GM12878 (cell line): ENCODE measurements around the gene PUS3. TPM values are rescaled to one million over a fixed set of nuclear protein-coding genes. Genes with fewer than 3 reads are reported as not detected.

ENCODE experiments used
- ATAC-seq: fragments of 200-7000 bp; cut with Tn5 transposase; 3 replicates; pipeline ENCODE4 v1.9.1; 2020; ENCODE audit warnings: mild to moderate bottlenecking, moderate library complexity
- BruUV-seq: library from RNA; stranded (reverse); fragments of 400-500 nt; replicated peaks from 2 replicates; lab custom pipeline; 2021; lab: Mats Ljungman, UMichigan
- CTCF ChIA-PET: fragments of 300-600 bp; sonication (Branson Sonifier 250); formaldehyde crosslinking; extraction: SDS; loops from one replicate; lab custom pipeline; 2021; ENCODE audit warnings: inconsistent platforms; lab: Yijun Ruan, JAX
- POLR2A ChIA-PET: fragments of 350-600 bp; formaldehyde crosslinking; extraction: SDS; loops from one replicate; lab custom pipeline; 2021; ENCODE audit warnings: inconsistent platforms; lab: Charles Lee
- RAD21 ChIA-PET: fragments of 300-600 bp; sonication (Branson Sonifier 250); formaldehyde crosslinking; loops from one replicate; lab custom pipeline; 2023; ENCODE audit warnings: antibody characterized with exemption; ENCODE audit not compliant: unreplicated experiment; lab: Charles Lee
- SMC1A ChIA-PET: fragments of 300-600 bp; sonication (Branson Sonifier 250); formaldehyde crosslinking; loops from one replicate; lab custom pipeline; 2023; ENCODE audit not compliant: unreplicated experiment, uncharacterized antibody; lab: Charles Lee
- DNase-seq: peaks from one replicate; pipeline ENCODE4 v3.0.0-alpha.2; 2011; ENCODE audit warnings: low read depth, low spot score
- FAIRE-seq: peaks from 3 replicates; lab custom pipeline; 2011; peaks lifted over from hg19 to GRCh38; lab: Jason Lieb, UNC
- H2AFZ ChIP-seq: 2 replicates; pipeline ENCODE4 v1.6.0; 2011; ENCODE audit warnings: low read depth, low read length, control low read depth; ENCODE audit not compliant: control insufficient read depth
- H3K27ac ChIP-seq: 2 replicates; pipeline ENCODE4 v1.5.1; 2011; ENCODE audit warnings: control low read depth; ENCODE audit not compliant: control insufficient read depth, insufficient read depth
- H3K27me3 ChIP-seq, 2 experiments: replicated peaks in 1 of 2; 2 replicates each; pipeline versions ENCODE4 v1.6.0 to v1.6.1; 2011; ENCODE audit warnings: low read length in 1 of 2; ENCODE audit not compliant: control insufficient read depth in 2 of 2, insufficient read depth in 2 of 2
- H3K36me3 ChIP-seq, 2 experiments: 2 replicates each; pipeline ENCODE4 v1.5.1; 2011; ENCODE audit warnings: low read length in 1 of 2; ENCODE audit not compliant: control insufficient read depth in 2 of 2, insufficient read depth in 2 of 2
- H3K4me1 ChIP-seq: 2 replicates; pipeline ENCODE4 v1.6.1; 2011; ENCODE audit warnings: mild to moderate bottlenecking, low read length, moderate library complexity, mixed read lengths; ENCODE audit not compliant: control insufficient read depth, insufficient read depth
- H3K4me2 ChIP-seq: 2 replicates; pipeline ENCODE4 v1.6.0; 2011; ENCODE audit warnings: control low read depth; ENCODE audit not compliant: control insufficient read depth, insufficient read depth
- H3K4me3 ChIP-seq: fragments of 200-600 bp; sonication (generic); 2 replicates; pipeline ENCODE4 v1.5.1; 2016
- H3K79me2 ChIP-seq: 2 replicates; pipeline ENCODE4 v1.6.0; 2011; ENCODE audit warnings: low read length; ENCODE audit not compliant: control insufficient read depth, insufficient read depth
- H3K9ac ChIP-seq: 2 replicates; pipeline ENCODE4 v1.8.0; 2011; ENCODE audit warnings: low read length, control low read depth, mixed read lengths; ENCODE audit not compliant: control insufficient read depth, insufficient read depth
- H3K9me3 ChIP-seq: replicated peaks from 3 replicates; pipeline ENCODE4 v1.5.1; 2011; ENCODE audit warnings: mild to moderate bottlenecking, low read length; ENCODE audit not compliant: control insufficient read depth, insufficient read depth
- H4K20me1 ChIP-seq: 2 replicates; pipeline ENCODE4 v1.6.0; 2011; ENCODE audit not compliant: control insufficient read depth, insufficient read depth
- ASH2L ChIP-seq: fragments of 300-600, 200-600 bp; sonication (generic); IDR thresholded peaks from 2 replicates; pipeline ENCODE4 v1.6.1; 2017; ENCODE audit warnings: low read depth, mild to moderate bottlenecking, borderline replicate concordance
- ATF7 ChIP-seq: fragments of 450-650 bp; IDR thresholded peaks from 2 replicates; pipeline ENCODE4 v1.6.1; 2016; ENCODE audit warnings: low read depth, mild to moderate bottlenecking
- CBX5 ChIP-seq: sonication (generic); IDR thresholded peaks from 2 replicates; pipeline ENCODE4 v1.6.1; 2016; ENCODE audit warnings: low read depth, moderate library complexity, mild to moderate bottlenecking, inconsistent platforms
- HDAC6 ChIP-seq: fragments of 200-600 bp; sonication (generic); IDR thresholded peaks from one replicate; pipeline ENCODE4 v1.8.0; 2017; ENCODE audit warnings: antibody characterized with exemption; ENCODE audit not compliant: unreplicated experiment
- IRF4 ChIP-seq: IDR thresholded peaks from 2 replicates; pipeline ENCODE4 v1.6.1; 2011; ENCODE audit warnings: low read depth, low read length
- MTA2 ChIP-seq: fragments of 450-650 bp; IDR thresholded peaks from 2 replicates; pipeline ENCODE4 v1.6.1; 2016; ENCODE audit warnings: low read depth, mild to moderate bottlenecking, moderate library complexity
- MYB ChIP-seq: fragments of 150-350 bp; IDR thresholded peaks from 2 replicates; pipeline ENCODE4 v1.6.1; 2014; ENCODE audit warnings: mild to moderate bottlenecking, low read depth, low read length, borderline replicate concordance
- SIN3A ChIP-seq: IDR thresholded peaks from 2 replicates; pipeline ENCODE4 v1.6.1; 2012; ENCODE audit warnings: low read depth, low read length, improper control_type of control experiment
- SREBF1 ChIP-seq: IDR thresholded peaks from 2 replicates; pipeline ENCODE4 v1.6.1; 2012; ENCODE audit warnings: mild to moderate bottlenecking, low read length
- WGBS: methylation state at CpG from one replicate; pipeline ENCODE4 v1.1.6; 2016; ENCODE audit warnings: low lambda C conversion rate; ENCODE audit not compliant: insufficient replicate concordance, insufficient coverage; ENCODE audit errors: missing lambda C conversion rate; 5-methylcytosine and 5-hydroxymethylcytosine counted together
- in situ Hi-C: fragments of 300-500 bp; cut with MboI; formaldehyde crosslinking; loops from 9 replicates; pipeline ENCODE4 v1.14.3; 2018; ENCODE audit warnings: mixed read lengths
- intact Hi-C: fragments of 100-400 bp; cut with micrococcal nuclease; formaldehyde crosslinking; loops from one replicate; pipeline ENCODE4 v1.14.2; 2022; ENCODE audit not compliant: unreplicated experiment
- polyA plus RNA-seq, 11 experiments: library from polyadenylated mRNA; depleted of rRNA in 4 of 11; unstranded in 6 of 11; stranded (reverse) in 5 of 11; fragments of >200 nt; fragmentation: Nextera tagmentation in 4 of 11; fragmentation: Illumina TruSeq in 1 of 11; extraction: Ambion mirVana in 4 of 11; extraction: Trizol in 1 of 11; gene quantifications; 1 replicate in 1 of 11; 2 replicates in 10 of 11; pipeline versions ENCODE4 v1.2.1 to v1.2.3, GENCODE V29; 2011 to 2016; ENCODE audit warnings: inconsistent platforms in 2 of 11, missing spikeins in 2 of 11, low read depth in 1 of 11
- total RNA-seq, 4 experiments: library from RNA; depleted of rRNA in 3 of 4; stranded (reverse); fragments of >200 nt in 3 of 4; fragmentation: Illumina TruSeq in 1 of 4; extraction: Trizol in 1 of 4; gene quantifications; 2 replicates each; pipeline versions ENCODE4 v1.2.1 to v1.2.3, GENCODE V29; 2013 to 2021
- TF ChIP-seq, protein P1 (sequence below): IDR thresholded peaks from 2 replicates; pipeline ENCODE4 v1.6.1; 2012; ENCODE audit warnings: low read length, inconsistent platforms
- TF ChIP-seq, protein P2 (sequence below): fragments of 450-650 bp; IDR thresholded peaks from 2 replicates; pipeline ENCODE4 v1.6.1; 2016; ENCODE audit warnings: mild to moderate bottlenecking
- TF ChIP-seq, protein P3 (sequence below): fragments of 450-650 bp; IDR thresholded peaks from 2 replicates; pipeline ENCODE4 v1.6.1; 2017; ENCODE audit warnings: antibody characterized with exemption, mild to moderate bottlenecking, moderate library complexity

The PUS3 gene
- total and polyA plus RNA-seq, 10 of the 15 experiments (the other 5 are each of a cell fraction or from before 2014, with no cell fraction given) = 10.9 to 22.4 (median 14.3) TPM

DNA sequence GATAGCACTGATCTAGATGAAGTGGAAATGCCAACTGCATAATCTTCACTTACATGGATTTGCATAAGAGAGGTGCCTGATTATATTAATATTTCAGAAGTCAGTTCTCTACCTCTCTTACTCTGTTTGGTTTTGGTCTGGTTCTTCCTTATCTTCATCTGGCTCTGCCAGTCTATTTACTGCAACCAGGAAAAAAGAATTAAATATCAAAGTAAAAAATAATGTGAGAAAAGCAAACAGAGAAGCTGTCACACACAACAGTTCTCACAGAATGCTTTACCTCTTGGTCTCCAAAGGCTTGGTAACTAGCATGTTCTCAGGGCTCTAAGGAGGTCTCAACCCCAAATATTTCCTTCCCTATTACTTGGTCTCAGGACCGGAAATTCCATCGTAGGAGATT lies 49.6 kb upstream of the PUS3 start (continued):
- TF ChIP-seq MYB = no peak
- TF ChIP-seq, protein P1, sequence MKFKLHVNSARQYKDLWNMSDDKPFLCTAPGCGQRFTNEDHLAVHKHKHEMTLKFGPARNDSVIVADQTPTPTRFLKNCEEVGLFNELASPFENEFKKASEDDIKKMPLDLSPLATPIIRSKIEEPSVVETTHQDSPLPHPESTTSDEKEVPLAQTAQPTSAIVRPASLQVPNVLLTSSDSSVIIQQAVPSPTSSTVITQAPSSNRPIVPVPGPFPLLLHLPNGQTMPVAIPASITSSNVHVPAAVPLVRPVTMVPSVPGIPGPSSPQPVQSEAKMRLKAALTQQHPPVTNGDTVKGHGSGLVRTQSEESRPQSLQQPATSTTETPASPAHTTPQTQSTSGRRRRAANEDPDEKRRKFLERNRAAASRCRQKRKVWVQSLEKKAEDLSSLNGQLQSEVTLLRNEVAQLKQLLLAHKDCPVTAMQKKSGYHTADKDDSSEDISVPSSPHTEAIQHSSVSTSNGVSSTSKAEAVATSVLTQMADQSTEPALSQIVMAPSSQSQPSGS = no peak
- TF ChIP-seq SIN3A = no peak
- no peak for TF ChIP-seq ASH2L
- no peak for TF ChIP-seq SREBF1
- no peak for TF ChIP-seq HDAC6
- TF ChIP-seq, protein P2, sequence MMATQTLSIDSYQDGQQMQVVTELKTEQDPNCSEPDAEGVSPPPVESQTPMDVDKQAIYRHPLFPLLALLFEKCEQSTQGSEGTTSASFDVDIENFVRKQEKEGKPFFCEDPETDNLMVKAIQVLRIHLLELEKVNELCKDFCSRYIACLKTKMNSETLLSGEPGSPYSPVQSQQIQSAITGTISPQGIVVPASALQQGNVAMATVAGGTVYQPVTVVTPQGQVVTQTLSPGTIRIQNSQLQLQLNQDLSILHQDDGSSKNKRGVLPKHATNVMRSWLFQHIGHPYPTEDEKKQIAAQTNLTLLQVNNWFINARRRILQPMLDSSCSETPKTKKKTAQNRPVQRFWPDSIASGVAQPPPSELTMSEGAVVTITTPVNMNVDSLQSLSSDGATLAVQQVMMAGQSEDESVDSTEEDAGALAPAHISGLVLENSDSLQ = no peak

DNA sequence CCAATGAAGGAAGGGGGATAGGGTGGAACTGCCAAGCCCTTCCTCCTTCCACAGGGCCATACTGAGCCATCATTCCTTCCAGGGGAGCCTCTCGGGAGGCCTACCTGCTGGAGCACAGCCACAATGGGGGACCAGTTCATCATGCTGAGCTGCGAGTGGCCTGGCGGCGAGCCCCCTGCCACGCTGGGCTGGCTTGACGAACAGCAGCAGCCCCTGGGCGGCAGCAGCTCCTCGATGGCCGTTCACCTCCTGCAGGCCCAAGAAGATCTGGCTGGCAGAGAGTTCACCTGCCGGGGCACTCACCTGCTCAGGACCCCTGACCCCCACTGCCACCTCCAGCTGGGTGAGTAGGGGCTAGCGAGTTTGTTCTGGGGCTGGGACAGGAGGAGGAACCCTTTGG lies 48.7 kb upstream of the PUS3 start:
- Histone ChIP-seq H3K9me3 (no peaks in the 10 kb centered on the region), H3K27me3 (no peaks in the 10 kb centered on the region), H3K4me1 (no peaks in the 10 kb centered on the region), H2AFZ (no peak overlapping the region), H3K9ac (no peak overlapping the region), H3K79me2 (no peaks in the 10 kb centered on the region), H3K36me3 (no peaks in the 10 kb centered on the region), H3K27ac (no peak overlapping the region), H4K20me1 (no peaks in the 10 kb centered on the region), H3K4me3 (no peak overlapping the region), H3K4me2 (no peak overlapping the region)
- RAD21 ChIA-PET = no interaction called here
- CTCF ChIA-PET = no interaction called here
- no TSS peak for BruUV-seq
- SMC1A ChIA-PET = no interaction called here
- in situ Hi-C loops (no loop called here), intact Hi-C loops (no loop called here)
- WGBS = 47% methylated on average over 11 of the region's 11 CpGs
- DNase-seq (no peak), ATAC-seq (no peak), FAIRE-seq (no peak)
- POLR2A ChIA-PET = interaction anchor here (0.7 kb wide), 1 partner anchor 319 kb away, joined by 3 read pairs; no protein-coding TSS in a partner anchor
- TF ChIP-seq, protein P3, sequence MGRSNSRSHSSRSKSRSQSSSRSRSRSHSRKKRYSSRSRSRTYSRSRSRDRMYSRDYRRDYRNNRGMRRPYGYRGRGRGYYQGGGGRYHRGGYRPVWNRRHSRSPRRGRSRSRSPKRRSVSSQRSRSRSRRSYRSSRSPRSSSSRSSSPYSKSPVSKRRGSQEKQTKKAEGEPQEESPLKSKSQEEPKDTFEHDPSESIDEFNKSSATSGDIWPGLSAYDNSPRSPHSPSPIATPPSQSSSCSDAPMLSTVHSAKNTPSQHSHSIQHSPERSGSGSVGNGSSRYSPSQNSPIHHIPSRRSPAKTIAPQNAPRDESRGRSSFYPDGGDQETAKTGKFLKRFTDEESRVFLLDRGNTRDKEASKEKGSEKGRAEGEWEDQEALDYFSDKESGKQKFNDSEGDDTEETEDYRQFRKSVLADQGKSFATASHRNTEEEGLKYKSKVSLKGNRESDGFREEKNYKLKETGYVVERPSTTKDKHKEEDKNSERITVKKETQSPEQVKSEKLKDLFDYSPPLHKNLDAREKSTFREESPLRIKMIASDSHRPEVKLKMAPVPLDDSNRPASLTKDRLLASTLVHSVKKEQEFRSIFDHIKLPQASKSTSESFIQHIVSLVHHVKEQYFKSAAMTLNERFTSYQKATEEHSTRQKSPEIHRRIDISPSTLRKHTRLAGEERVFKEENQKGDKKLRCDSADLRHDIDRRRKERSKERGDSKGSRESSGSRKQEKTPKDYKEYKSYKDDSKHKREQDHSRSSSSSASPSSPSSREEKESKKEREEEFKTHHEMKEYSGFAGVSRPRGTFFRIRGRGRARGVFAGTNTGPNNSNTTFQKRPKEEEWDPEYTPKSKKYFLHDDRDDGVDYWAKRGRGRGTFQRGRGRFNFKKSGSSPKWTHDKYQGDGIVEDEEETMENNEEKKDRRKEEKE = no peak
- TF ChIP-seq MTA2 (no peak), CBX5 (no peak), IRF4 (no peak), ATF7 (no peak)
- TF ChIP-seq, protein P1 = no peak
